ENCODE data around the gene ZFYVE26.
A peak's percentile ranks its signal among the peaks of the same experiment; 100 is the strongest.
"Not testable (repeated sequence)": the region's sequence is repeated elsewhere in the genome, so short reads cannot be mapped to it uniquely, and the experiment has no call there.

ZFYVE26 gene

GRCh38 chr14:67749341-67750084 is 66.9 kb downstream of the ZFYVE26 start:
- no peak for DNase-seq

GRCh38 chr14:67748312-67748711 is 68.1 kb downstream of the ZFYVE26 start:
- no peak for DNase-seq

- DNase-seq: no peak
These were observed 69.5 kb downstream of the ZFYVE26 start for GRCh38 chr14:67746927-67747326.

GRCh38 chr14:67744046-67744445 is 72.3 kb downstream of the ZFYVE26 start:
- no peak for DNase-seq

GRCh38 chr14:67738740-67739504 is 77.5 kb downstream of the ZFYVE26 start:
- peak; percentile 11 for DNase-seq

- DNase-seq: no peak
These were observed 79.6 kb downstream of the ZFYVE26 start for GRCh38 chr14:67736771-67737170.

GRCh38 chr14:67735336-67736147 is 80.8 kb downstream of the ZFYVE26 start:
- no peak for DNase-seq

GRCh38 chr14:67734675-67735074 is 81.7 kb downstream of the ZFYVE26 start:
- DNase-seq: no peak

GRCh38 chr14:67733616-67734015 is 82.8 kb downstream of the ZFYVE26 start:
- no peak for DNase-seq

- no peak for DNase-seq
These were observed 87.1 kb downstream of the ZFYVE26 start for GRCh38 chr14:67729072-67729885.

- no peak for DNase-seq
These were observed 88.1 kb downstream of the ZFYVE26 start for GRCh38 chr14:67728258-67728657.

GRCh38 chr14:67727361-67727760 is 89.0 kb downstream of the ZFYVE26 start:
- DNase-seq: no peak

GRCh38 chr14:67725171-67725570 is 91.2 kb downstream of the ZFYVE26 start:
- DNase-seq: no peak

- no peak for DNase-seq
These were observed 94.1 kb downstream of the ZFYVE26 start for GRCh38 chr14:67722293-67722692.

- DNase-seq: no peak
These were observed 94.5 kb downstream of the ZFYVE26 start for GRCh38 chr14:67721875-67722274.

- DNase-seq: no peak
These were observed 96.5 kb downstream of the ZFYVE26 start for GRCh38 chr14:67719866-67720265.

- not testable (repeated sequence) for DNase-seq
These were observed 97.0 kb downstream of the ZFYVE26 start for GRCh38 chr14:67719385-67719784.

- DNase-seq: no peak
These were observed 98.1 kb downstream of the ZFYVE26 start for GRCh38 chr14:67718265-67718664.

- DNase-seq: no peak
These were observed 99.3 kb downstream of the ZFYVE26 start for GRCh38 chr14:67717048-67717447.

- DNase-seq: no peak
These were observed 106.2 kb downstream of the ZFYVE26 start for GRCh38 chr14:67710209-67710608.

- DNase-seq: not testable (repeated sequence)
These were observed 106.6 kb downstream of the ZFYVE26 start for GRCh38 chr14:67709796-67710195.

- DNase-seq: not testable (repeated sequence)
These were observed 107.0 kb downstream of the ZFYVE26 start for GRCh38 chr14:67709346-67709745.

- DNase-seq: no peak
These were observed 111.2 kb downstream of the ZFYVE26 start for GRCh38 chr14:67705211-67705610.

All from CD4-positive, alpha-beta T cell treated with Interleukin-4 for 4 hours (primary cell).